IMR-90 (cell line): ENCODE data around the gene RPRML. TPM values are rescaled to one million over a fixed set of nuclear protein-coding genes. Genes with fewer than 3 reads are reported as not detected.

Experiments
- ATAC-seq: fragments of 200-7000 bp; cut with Tn5 transposase; 2 replicates; pipeline ENCODE4 v1.9.1; 2020; ENCODE audit warnings: low read depth, mild to moderate bottlenecking, moderate library complexity
- BruUV-seq: library from RNA; stranded (reverse); fragments of 400-500 nt; replicated peaks from 2 replicates; lab custom pipeline; 2021; lab: Mats Ljungman, UMichigan
- CTCF ChIA-PET: fragments of 300-600 bp; formaldehyde crosslinking; extraction: SDS; loops from one replicate; lab custom pipeline; 2021; ENCODE audit warnings: antibody characterized with exemption; lab: Yijun Ruan, JAX
- POLR2A ChIA-PET: fragments of 300-600 bp; sonication (Branson Sonifier 250); formaldehyde crosslinking; loops from one replicate; lab custom pipeline; 2022; ENCODE audit warnings: antibody characterized with exemption; ENCODE audit not compliant: unreplicated experiment; lab: Charles Lee
- DNase-seq: peaks from one replicate; pipeline ENCODE4 v3.0.0; 2013
- H2AFZ ChIP-seq: replicated peaks from 2 replicates; pipeline ENCODE3; 2013; ENCODE audit warnings: low read length, mild to moderate bottlenecking; ENCODE audit not compliant: poor library complexity
- H2AK5ac ChIP-seq: 2 replicates; pipeline ENCODE4 v1.6.1; 2013; ENCODE audit warnings: low read depth, low read length, inconsistent platforms
- H2AK9ac ChIP-seq: replicated peaks from 2 replicates; pipeline ENCODE3; 2013; ENCODE audit warnings: mild to moderate bottlenecking, low read depth, low read length, moderate library complexity; ENCODE audit not compliant: poor library complexity
- H2BK120ac ChIP-seq: 2 replicates; pipeline ENCODE4 v1.6.1; 2013; ENCODE audit warnings: low read depth, low read length, inconsistent platforms
- H2BK15ac ChIP-seq: 3 replicates; pipeline ENCODE4 v1.6.1; 2013; ENCODE audit warnings: low read depth, low read length, inconsistent platforms
- H2BK20ac ChIP-seq: 2 replicates; pipeline ENCODE4 v1.6.1; 2013; ENCODE audit warnings: low read depth, mild to moderate bottlenecking, inconsistent platforms, low read length, moderate library complexity
- H2BK5ac ChIP-seq: 2 replicates; pipeline ENCODE4 v1.6.1; 2013; ENCODE audit warnings: mild to moderate bottlenecking, low read depth, low read length, inconsistent platforms; ENCODE audit not compliant: poor library complexity, severe bottlenecking
- H3K14ac ChIP-seq: replicated peaks from 2 replicates; pipeline ENCODE4 v1.6.1; 2013; ENCODE audit warnings: low read depth, low read length, inconsistent platforms
- H3K18ac ChIP-seq: 2 replicates; pipeline ENCODE4 v1.6.1; 2013; ENCODE audit warnings: low read depth, low read length, control low read depth
- H3K23ac ChIP-seq: 2 replicates; pipeline ENCODE4 v1.6.1; 2013; ENCODE audit warnings: low read depth, low read length, inconsistent platforms
- H3K27ac ChIP-seq: 2 replicates; pipeline ENCODE4 v1.5.1; 2013; ENCODE audit warnings: mild to moderate bottlenecking, control low read depth, low read length; ENCODE audit not compliant: insufficient read depth
- H3K27me3 ChIP-seq: 2 replicates; pipeline ENCODE4 v1.6.1; 2013; ENCODE audit warnings: low read length; ENCODE audit not compliant: control insufficient read depth, insufficient read depth
- H3K36me3 ChIP-seq: 2 replicates; pipeline ENCODE4 v1.6.1; 2013; ENCODE audit warnings: low read length, mixed read lengths; ENCODE audit not compliant: control insufficient read depth, insufficient read depth
- H3K4ac ChIP-seq: 2 replicates; pipeline ENCODE4 v1.6.1; 2013; ENCODE audit warnings: low read depth, low read length, inconsistent platforms
- H3K4me1 ChIP-seq: 2 replicates; pipeline ENCODE4 v1.6.1; 2013; ENCODE audit warnings: low read length, mixed read lengths; ENCODE audit not compliant: control insufficient read depth, insufficient read depth
- H3K4me2 ChIP-seq: 2 replicates; pipeline ENCODE4 v1.6.1; 2013; ENCODE audit warnings: low read depth, mild to moderate bottlenecking, control low read depth, low read length, moderate library complexity
- H3K4me3 ChIP-seq: 2 replicates; pipeline ENCODE4 v1.5.1; 2013; ENCODE audit warnings: low read depth, mild to moderate bottlenecking, control low read depth, low read length, moderate library complexity; ENCODE audit not compliant: insufficient read depth
- H3K56ac ChIP-seq: 2 replicates; pipeline ENCODE4 v1.6.1; 2013; ENCODE audit warnings: low read length, inconsistent platforms; ENCODE audit not compliant: insufficient read depth; ENCODE audit errors: extremely low read depth
- H3K79me1 ChIP-seq, 2 experiments: 2 replicates each; pipeline ENCODE4 v1.6.1; 2013; ENCODE audit warnings: low read length in 2 of 2, inconsistent platforms in 1 of 2, low read depth in 1 of 2
- H3K9ac ChIP-seq: 2 replicates; pipeline ENCODE4 v1.6.1; 2013; ENCODE audit warnings: low read depth, low read length, control low read depth
- H3K9me1 ChIP-seq: 2 replicates; pipeline ENCODE4 v1.6.1; 2013; ENCODE audit warnings: low read length, inconsistent platforms; ENCODE audit not compliant: insufficient read depth
- H3K9me3 ChIP-seq: 2 replicates; pipeline ENCODE4 v1.6.1; 2013; ENCODE audit warnings: low read length; ENCODE audit not compliant: control insufficient read depth, insufficient read depth
- H4K20me1 ChIP-seq: 2 replicates; pipeline ENCODE4 v1.6.1; 2013; ENCODE audit warnings: low read length, inconsistent platforms; ENCODE audit not compliant: insufficient read depth
- H4K5ac ChIP-seq: 2 replicates; pipeline ENCODE4 v1.6.1; 2013; ENCODE audit warnings: mild to moderate bottlenecking, low read depth, low read length, control low read depth
- H4K8ac ChIP-seq, 2 experiments: 2 replicates each; pipeline ENCODE4 v1.6.1; 2013; ENCODE audit warnings: low read depth in 2 of 2, low read length in 2 of 2, control low read depth in 1 of 2, inconsistent platforms in 1 of 2
- H4K91ac ChIP-seq: 2 replicates; pipeline ENCODE4 v1.6.1; 2013; ENCODE audit warnings: low read depth, low read length, inconsistent platforms; ENCODE audit not compliant: insufficient read depth
- MAFK ChIP-seq: IDR thresholded peaks from 2 replicates; pipeline ENCODE4 v1.6.1; 2012; ENCODE audit warnings: low read depth, low read length, improper control_type of control experiment
- MXI1 ChIP-seq: IDR thresholded peaks from 2 replicates; pipeline ENCODE4 v1.6.1; 2012; ENCODE audit warnings: low read depth, mild to moderate bottlenecking, low read length, moderate library complexity, borderline replicate concordance
- NFE2L2 ChIP-seq: fragments of 150-350 bp; IDR thresholded peaks from 2 replicates; pipeline ENCODE4 v1.6.1; 2016; ENCODE audit warnings: low read depth, mild to moderate bottlenecking, low read length
- POLR2A ChIP-seq: IDR thresholded peaks from 2 replicates; pipeline ENCODE4 v1.6.1; 2012; ENCODE audit warnings: mild to moderate bottlenecking, low read depth, low read length
- RAD21 ChIP-seq: IDR thresholded peaks from 2 replicates; pipeline ENCODE4 v1.6.1; 2012; ENCODE audit warnings: low read length, improper control_type of control experiment
- RFX5 ChIP-seq: IDR thresholded peaks from 2 replicates; pipeline ENCODE4 v1.8.0; 2012; ENCODE audit warnings: low read depth, mild to moderate bottlenecking, low read length, moderate library complexity
- WGBS, 2 experiments: methylation state at CpG; one replicate each; pipeline versions ENCODE4 v1.1.5 to v1.1.7; 2013; ENCODE audit warnings: missing lambda C conversion rate in 2 of 2; ENCODE audit not compliant: insufficient read length in 1 of 2; ENCODE audit errors: extremely low coverage in 2 of 2; 5-methylcytosine and 5-hydroxymethylcytosine counted together
- dilution Hi-C: fragments of 300-500 bp; cut with HindIII; formaldehyde crosslinking; loops from one replicate; pipeline ENCODE4 v1.14.3; 2018; ENCODE audit warnings: low sequenced_read_pairs; ENCODE audit not compliant: unreplicated experiment
- in situ Hi-C: fragments of 300-500 bp; cut with MboI; formaldehyde crosslinking; loops from 3 replicates; pipeline ENCODE4 v1.14.3; 2019; ENCODE audit warnings: low sequenced_read_pairs, inconsistent platforms, mixed read lengths
- intact Hi-C: fragments of 100-400 bp; cut with micrococcal nuclease; formaldehyde crosslinking; loops from 2 replicates; pipeline ENCODE4 v1.10.0; 2022
- polyA plus RNA-seq, 3 experiments: library from polyadenylated mRNA; depleted of rRNA; stranded (reverse); fragments of >200 nt; gene quantifications; 2 replicates each; pipeline ENCODE4 v1.2.3, GENCODE V29; 2012; ENCODE audit warnings: low replicate concordance in 1 of 3
- total RNA-seq: library from RNA; depleted of rRNA; stranded (reverse); fragments of >200 nt; gene quantifications from 2 replicates; pipeline ENCODE4 v1.2.3, GENCODE V29; 2012
- TF ChIP-seq, protein P1 (sequence below): fragments of 150-350 bp; IDR thresholded peaks from 2 replicates; pipeline ENCODE4 v1.6.1; 2017; ENCODE audit warnings: mild to moderate bottlenecking, antibody characterized with exemption, low read length, low read depth
- TF ChIP-seq, protein P2 (sequence below): fragments of 150-350 bp; IDR thresholded peaks from 2 replicates; pipeline ENCODE4 v1.6.1; 2016; ENCODE audit warnings: low read depth, mild to moderate bottlenecking, low read length, moderate library complexity, borderline replicate concordance

Gene RPRML
- total and polyA plus RNA-seq, 2 of the 4 experiments (the other 2 are of a cell fraction) = not detected

DNA sequence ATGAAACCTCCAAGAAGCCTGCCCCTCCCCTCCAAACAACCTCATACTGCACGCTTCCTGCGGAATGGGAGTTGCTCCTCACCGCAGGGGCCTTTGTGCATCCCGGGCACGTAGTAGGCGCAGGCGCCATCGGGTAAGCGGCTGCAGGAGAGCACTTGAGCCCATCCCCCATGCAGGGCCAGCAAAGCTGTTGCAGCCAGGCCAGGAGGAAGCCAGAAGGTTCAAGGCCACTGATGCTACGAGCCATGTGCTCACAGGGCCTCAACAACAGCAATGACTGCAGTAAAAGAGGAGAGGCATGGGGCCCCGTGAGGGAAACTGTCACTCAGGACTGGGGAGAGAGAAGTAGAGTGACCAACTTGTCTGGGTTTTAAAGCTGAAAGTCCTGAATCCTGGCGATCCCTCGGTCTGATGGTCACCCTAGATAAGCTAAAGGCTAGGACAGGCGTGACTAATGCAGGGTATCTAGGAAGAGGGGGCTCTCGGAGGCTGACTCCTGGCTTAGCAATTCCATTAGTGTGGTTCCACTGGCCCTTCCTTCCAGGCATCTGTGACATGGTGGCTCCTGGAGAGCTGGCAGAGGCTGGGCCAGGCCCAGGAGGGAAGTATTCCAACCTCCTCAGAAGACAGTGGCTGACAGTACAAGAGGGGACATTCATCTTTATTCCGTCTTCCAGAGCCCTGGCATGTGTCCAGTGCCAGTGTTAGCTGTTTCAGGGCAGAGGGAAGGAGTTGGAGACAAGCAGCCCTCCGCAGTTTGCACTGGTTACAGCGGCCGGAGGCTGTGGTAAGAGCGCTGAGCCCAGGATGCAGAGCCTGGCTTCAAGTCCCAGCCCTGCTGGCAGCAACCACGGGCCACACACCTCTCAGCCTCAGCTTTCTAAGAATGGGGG is 35.3 kb downstream of the RPRML start:
- peak; percentile 36 for DNase-seq
- peaks cover 25% of the 10 kb centered on the region for H4K20me1 ChIP-seq

More for the DNA sequence above, 35.3 kb downstream of the RPRML start:
- Histone ChIP-seq H3K9me1 (peaks cover 3% of the 10 kb centered on the region; the same call in 1 of the 2 replicates), H3K27me3 (no peaks in the 10 kb centered on the region), H2BK120ac (no peak overlapping the region), H3K14ac (0 out of 2 replicates have a peak overlapping the region, but pooled peaks have one; percentile 32), H2AFZ (peak overlapping the region; percentile 65), H2BK20ac (no peak overlapping the region), H3K56ac (no peak overlapping the region), H3K36me3 (peaks cover 16% of the 10 kb centered on the region), H4K8ac (peak overlapping the region in 1 of 2 experiments; percentile 14; a peak in 1 of 4 replicates), H3K23ac (no peak overlapping the region), H2AK5ac (0 out of 2 replicates have a peak overlapping the region, but pooled peaks have one; percentile 15), H2AK9ac (peak overlapping the region; percentile 60), H4K91ac (no peak overlapping the region), H3K4me3 (no peak overlapping the region), H3K9me3 (no peaks in the 10 kb centered on the region), H3K18ac (no peak overlapping the region), H2BK5ac (peak overlapping the region; percentile 6), H3K9ac (no peak overlapping the region), H3K79me1 (0 out of 4 replicates have a peak, but pooled peaks cover 0 to 5% of the 10 kb centered on the region in 2 experiments), H3K4ac (peak overlapping the region; percentile 2), H2BK15ac (no peak overlapping the region), H3K4me2 (no peak overlapping the region), H3K4me1 (peaks cover 10% of the 10 kb centered on the region), H3K27ac (no peak overlapping the region), H4K5ac (no peak overlapping the region)
- in situ Hi-C loops = loop anchor here (5.0 kb wide), 1 partner anchor 106 kb away; no protein-coding TSS in a partner anchor
- ChIA-PET POLR2A (no interaction called here), CTCF (interaction anchor here (0.6 kb wide), 2 partner anchors 54 to 234 kb away, joined by 3 read pairs; no protein-coding TSS in a partner anchor)
- BruUV-seq = no TSS peak
- intact Hi-C loops = loop anchor here (5.0 kb wide), 1 partner anchor 179 kb away; no protein-coding TSS in a partner anchor
- TF ChIP-seq MXI1 = no peak
- TF ChIP-seq, protein P1, sequence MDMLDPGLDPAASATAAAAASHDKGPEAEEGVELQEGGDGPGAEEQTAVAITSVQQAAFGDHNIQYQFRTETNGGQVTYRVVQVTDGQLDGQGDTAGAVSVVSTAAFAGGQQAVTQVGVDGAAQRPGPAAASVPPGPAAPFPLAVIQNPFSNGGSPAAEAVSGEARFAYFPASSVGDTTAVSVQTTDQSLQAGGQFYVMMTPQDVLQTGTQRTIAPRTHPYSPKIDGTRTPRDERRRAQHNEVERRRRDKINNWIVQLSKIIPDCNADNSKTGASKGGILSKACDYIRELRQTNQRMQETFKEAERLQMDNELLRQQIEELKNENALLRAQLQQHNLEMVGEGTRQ = no peak
- TF ChIP-seq, protein P2, sequence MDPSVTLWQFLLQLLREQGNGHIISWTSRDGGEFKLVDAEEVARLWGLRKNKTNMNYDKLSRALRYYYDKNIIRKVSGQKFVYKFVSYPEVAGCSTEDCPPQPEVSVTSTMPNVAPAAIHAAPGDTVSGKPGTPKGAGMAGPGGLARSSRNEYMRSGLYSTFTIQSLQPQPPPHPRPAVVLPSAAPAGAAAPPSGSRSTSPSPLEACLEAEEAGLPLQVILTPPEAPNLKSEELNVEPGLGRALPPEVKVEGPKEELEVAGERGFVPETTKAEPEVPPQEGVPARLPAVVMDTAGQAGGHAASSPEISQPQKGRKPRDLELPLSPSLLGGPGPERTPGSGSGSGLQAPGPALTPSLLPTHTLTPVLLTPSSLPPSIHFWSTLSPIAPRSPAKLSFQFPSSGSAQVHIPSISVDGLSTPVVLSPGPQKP = no peak
- no peak for TF ChIP-seq MAFK
- no peak for TF ChIP-seq RFX5
- TF ChIP-seq NFE2L2 = no peak
- no peak for TF ChIP-seq POLR2A
- TF ChIP-seq RAD21 = no peak
- WGBS, 2 experiments = 28% methylated on average over 12 of the region's 21 CpGs; no CpG with 5 or more reads in 1 of the 2 experiments
- dilution Hi-C loops = no loop called here
- ATAC-seq = peak; percentile 10
